Lung (tissue), 12 donors: ENCODE results near the gene PTTG1IP2. TPM values are rescaled to one million over a fixed set of nuclear protein-coding genes. Genes with fewer than 3 reads are reported as not detected.

Source experiments
- ATAC-seq: fragments of 200-7000 bp; cut with Tn5 transposase; one replicate; pipeline ENCODE4 v1.9.1; 2020; ENCODE audit warnings: moderate number of reproducible peaks; ENCODE audit not compliant: insufficient read depth, low FRiP score
- DNase-seq, 3 donors: peaks; one replicate each; pipeline ENCODE4 v3.0.0-alpha.2; 2013 to 2017
- H3K27ac ChIP-seq, 2 donors: one replicate each; pipeline ENCODE4 v1.5.1; 2013; ENCODE audit warnings: mild to moderate bottlenecking in 2 of 2, moderate library complexity in 2 of 2, control low read depth in 1 of 2, inconsistent platforms in 1 of 2, low read depth in 1 of 2, low read length in 1 of 2
- H3K27me3 ChIP-seq, 3 donors: one replicate each; pipeline ENCODE4 v1.5.1; 2013; ENCODE audit warnings: low read length in 2 of 3; ENCODE audit not compliant: control insufficient read depth in 3 of 3, insufficient read depth in 3 of 3
- H3K36me3 ChIP-seq, 4 donors: one replicate each; pipeline ENCODE4 v1.5.1; 2013; ENCODE audit warnings: low read length in 4 of 4, mild to moderate bottlenecking in 1 of 4, moderate library complexity in 1 of 4; ENCODE audit not compliant: control insufficient read depth in 4 of 4, insufficient read depth in 4 of 4
- H3K4me1 ChIP-seq, 5 donors: one replicate each; pipeline ENCODE4 v1.5.1; 2013; ENCODE audit warnings: low read length in 5 of 5, mild to moderate bottlenecking in 2 of 5, moderate library complexity in 1 of 5; ENCODE audit not compliant: control insufficient read depth in 5 of 5, insufficient read depth in 5 of 5
- H3K4me3 ChIP-seq: one replicate; pipeline ENCODE4 v1.5.1; 2013; ENCODE audit warnings: mild to moderate bottlenecking, control low read depth, moderate library complexity
- H3K9ac ChIP-seq, 2 donors: one replicate each; pipeline ENCODE4 v1.5.1; 2013; ENCODE audit warnings: low read length in 2 of 2, control low read depth in 1 of 2; ENCODE audit not compliant: insufficient read depth in 1 of 2
- H3K9me3 ChIP-seq, 4 donors: one replicate each; pipeline ENCODE4 v1.5.1; 2013; ENCODE audit warnings: low read length in 3 of 4, mild to moderate bottlenecking in 1 of 4, moderate library complexity in 1 of 4; ENCODE audit not compliant: control insufficient read depth in 4 of 4, insufficient read depth in 3 of 4
- CTCF ChIP-seq: IDR thresholded peaks from 2 replicates; pipeline ENCODE4 v1.5.1; 2012; ENCODE audit warnings: mild to moderate bottlenecking; ENCODE audit errors: control extremely low read depth, extremely low read depth
- WGBS, 2 donors: extraction: QIAGEN DNeasy Blood & Tissue Kit; methylation state at CpG; one replicate each; pipeline ENCODE4 v1.1.7; 2013; 5-methylcytosine and 5-hydroxymethylcytosine counted together
- polyA plus RNA-seq, 2 donors: library from polyadenylated mRNA; stranded (reverse); fragments of 200-250 nt; gene quantifications; one replicate each; pipeline ENCODE4 v1.2.1, GENCODE V29; 2013
- total RNA-seq, 2 donors: library from RNA; depleted of rRNA in 1 of 2; stranded (reverse); fragments of >200 nt in 1 of 2; gene quantifications; one replicate each; pipeline ENCODE4 v1.2.1, GENCODE V29; 2014 to 2021
- donor health status: control.
- donor health status: control.
- donor health status: Bipolar disorder and iron deficiency.
- donor health status: healthy.
- donor health status: DM: yes; HTN: yes; CAD: no.

The PTTG1IP2 gene
- total and polyA plus RNA-seq, 4 donors, result 0.89 TPM; not detected in 3

- no peak for TF ChIP-seq CTCF
- 82 to 84% methylated on average over 2 of the region's 2 CpGs for WGBS, 2 donors
- Histone ChIP-seq H3K27ac (no peak overlapping the region), H3K9ac (no peak overlapping the region), H3K9me3 (no peaks in the 10 kb centered on the region), H3K4me1 (no peaks in the 10 kb centered on the region), H3K36me3 (no peaks in the 10 kb centered on the region), H3K4me3 (no peak overlapping the region), H3K27me3 (no peaks in the 10 kb centered on the region)
- DNase-seq (no peak), ATAC-seq (no peak)
Measured at GRCh38 chr7:90516257-90516656, 46.8 kb downstream of the PTTG1IP2 start.

DNA sequence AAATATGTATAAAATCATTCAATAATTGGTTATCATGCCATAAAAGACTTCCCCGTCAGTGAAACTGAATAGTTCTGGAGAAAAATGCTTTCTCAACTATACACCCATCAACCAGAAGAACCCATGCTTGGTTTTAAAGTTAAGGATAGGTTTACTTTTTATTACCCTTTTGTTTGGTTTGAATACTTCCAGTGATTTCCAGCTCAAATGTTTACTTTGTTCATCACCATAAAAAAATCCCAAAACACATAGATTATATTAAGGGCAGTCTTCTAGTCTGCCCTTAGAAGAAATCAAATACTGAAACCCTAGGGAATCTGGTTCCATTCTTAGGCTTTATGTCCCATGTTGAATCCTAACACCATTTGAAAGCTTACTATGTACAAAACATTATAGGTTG, 49.2 kb downstream of the PTTG1IP2 start:
- Histone ChIP-seq H3K36me3 (no peaks in the 10 kb centered on the region), H3K4me3 (no peak overlapping the region), H3K4me1 (no peaks in the 10 kb centered on the region), H3K27ac (no peak overlapping the region), H3K27me3 (no peaks in the 10 kb centered on the region), H3K9ac (no peak overlapping the region), H3K9me3 (no peaks in the 10 kb centered on the region)
- WGBS, 2 donors, result 88 to 91% methylated on average over 1 of the region's 1 CpG
- TF ChIP-seq CTCF, result no peak
- ATAC-seq (no peak), DNase-seq (no peak)

DNA sequence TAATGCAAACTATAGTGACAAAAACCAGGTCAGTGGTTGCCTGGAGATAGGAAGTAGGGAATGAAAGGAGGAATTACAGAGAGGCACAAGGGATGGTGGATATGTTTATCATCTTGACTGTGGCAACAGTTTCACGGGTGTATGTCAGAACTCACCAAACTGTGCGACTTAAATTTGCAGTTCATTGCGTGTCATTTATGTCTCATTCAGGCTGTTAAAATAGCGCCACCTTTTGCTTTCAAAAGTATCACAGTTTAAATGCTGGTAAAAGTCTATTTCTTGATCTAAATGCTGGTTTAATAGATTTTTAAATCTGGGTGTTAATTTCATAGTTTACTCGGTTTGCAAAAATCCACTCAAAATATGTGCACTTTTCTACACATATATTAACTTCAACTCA, 51.0 kb downstream of the PTTG1IP2 start:
- no peak for ATAC-seq
- no peaks in the 10 kb centered on the region for H3K9me3 ChIP-seq
- H3K4me3 ChIP-seq, result no peak overlapping the region
- no peak overlapping the region for H3K9ac ChIP-seq
- no peak for DNase-seq
- H3K27me3 ChIP-seq, result no peaks in the 10 kb centered on the region
- no peak for TF ChIP-seq CTCF
- no peak overlapping the region for H3K27ac ChIP-seq
- H3K4me1 ChIP-seq, result no peaks in the 10 kb centered on the region
- H3K36me3 ChIP-seq, result no peaks in the 10 kb centered on the region
- WGBS, 2 donors, result 31 to 32% methylated on average over 5 of the region's 5 CpGs

DNA sequence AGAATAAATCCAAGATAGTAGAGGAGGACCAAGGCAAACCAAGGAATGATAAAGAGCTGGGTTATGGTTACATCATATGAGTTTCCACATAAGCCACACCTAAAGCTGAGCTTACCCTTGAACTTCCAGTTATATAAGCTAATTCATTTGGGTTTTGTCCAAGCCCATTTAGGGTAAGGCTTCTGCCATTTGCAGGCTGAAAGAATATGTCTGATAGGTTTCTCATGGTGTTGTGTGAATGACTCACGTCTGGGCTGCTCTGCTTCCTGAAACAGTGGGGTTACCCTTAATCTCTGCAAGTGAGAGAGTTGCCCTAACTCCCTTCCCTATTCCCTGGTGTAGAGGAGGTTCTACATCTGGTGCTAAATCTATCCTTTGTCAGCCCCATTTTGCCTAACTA, 60.8 kb downstream of the PTTG1IP2 start:
- Histone ChIP-seq H3K4me3 (no peak overlapping the region), H3K36me3 (no peaks in the 10 kb centered on the region), H3K27ac (no peak overlapping the region), H3K27me3 (no peaks in the 10 kb centered on the region), H3K9ac (no peak overlapping the region), H3K9me3 (no peaks in the 10 kb centered on the region), H3K4me1 (no peaks in the 10 kb centered on the region)
- DNase-seq, result no peak
- no peak for TF ChIP-seq CTCF
- WGBS, 2 donors, result 62 to 65% methylated on average over 1 of the region's 1 CpG
- ATAC-seq, result no peak
